IMR-90 (cell line): ENCODE data around the gene TCF4. TPM values are rescaled to one million over a fixed set of nuclear protein-coding genes. Genes with fewer than 3 reads are reported as not detected.

Experiments
- ATAC-seq: fragments of 200-7000 bp; cut with Tn5 transposase; 2 replicates; pipeline ENCODE4 v1.9.1; 2020; ENCODE audit warnings: low read depth, mild to moderate bottlenecking, moderate library complexity
- BruUV-seq: library from RNA; stranded (reverse); fragments of 400-500 nt; replicated peaks from 2 replicates; lab custom pipeline; 2021; lab: Mats Ljungman, UMichigan
- CTCF ChIA-PET: fragments of 300-600 bp; formaldehyde crosslinking; extraction: SDS; loops from one replicate; lab custom pipeline; 2021; ENCODE audit warnings: antibody characterized with exemption; lab: Yijun Ruan, JAX
- POLR2A ChIA-PET: fragments of 300-600 bp; sonication (Branson Sonifier 250); formaldehyde crosslinking; loops from one replicate; lab custom pipeline; 2022; ENCODE audit warnings: antibody characterized with exemption; ENCODE audit not compliant: unreplicated experiment; lab: Charles Lee
- DNase-seq: peaks from one replicate; pipeline ENCODE4 v3.0.0; 2013
- H2AFZ ChIP-seq: replicated peaks from 2 replicates; pipeline ENCODE3; 2013; ENCODE audit warnings: low read length, mild to moderate bottlenecking; ENCODE audit not compliant: poor library complexity
- H2AK5ac ChIP-seq: 2 replicates; pipeline ENCODE4 v1.6.1; 2013; ENCODE audit warnings: low read depth, low read length, inconsistent platforms
- H2AK9ac ChIP-seq: replicated peaks from 2 replicates; pipeline ENCODE3; 2013; ENCODE audit warnings: mild to moderate bottlenecking, low read depth, low read length, moderate library complexity; ENCODE audit not compliant: poor library complexity
- H2BK120ac ChIP-seq: 2 replicates; pipeline ENCODE4 v1.6.1; 2013; ENCODE audit warnings: low read depth, low read length, inconsistent platforms
- H2BK15ac ChIP-seq: 3 replicates; pipeline ENCODE4 v1.6.1; 2013; ENCODE audit warnings: low read depth, low read length, inconsistent platforms
- H2BK20ac ChIP-seq: 2 replicates; pipeline ENCODE4 v1.6.1; 2013; ENCODE audit warnings: low read depth, mild to moderate bottlenecking, inconsistent platforms, low read length, moderate library complexity
- H2BK5ac ChIP-seq: 2 replicates; pipeline ENCODE4 v1.6.1; 2013; ENCODE audit warnings: mild to moderate bottlenecking, low read depth, low read length, inconsistent platforms; ENCODE audit not compliant: poor library complexity, severe bottlenecking
- H3K14ac ChIP-seq: replicated peaks from 2 replicates; pipeline ENCODE4 v1.6.1; 2013; ENCODE audit warnings: low read depth, low read length, inconsistent platforms
- H3K18ac ChIP-seq: 2 replicates; pipeline ENCODE4 v1.6.1; 2013; ENCODE audit warnings: low read depth, low read length, control low read depth
- H3K23ac ChIP-seq: 2 replicates; pipeline ENCODE4 v1.6.1; 2013; ENCODE audit warnings: low read depth, low read length, inconsistent platforms
- H3K27ac ChIP-seq: 2 replicates; pipeline ENCODE4 v1.5.1; 2013; ENCODE audit warnings: mild to moderate bottlenecking, control low read depth, low read length; ENCODE audit not compliant: insufficient read depth
- H3K27me3 ChIP-seq: 2 replicates; pipeline ENCODE4 v1.6.1; 2013; ENCODE audit warnings: low read length; ENCODE audit not compliant: control insufficient read depth, insufficient read depth
- H3K36me3 ChIP-seq: 2 replicates; pipeline ENCODE4 v1.6.1; 2013; ENCODE audit warnings: low read length, mixed read lengths; ENCODE audit not compliant: control insufficient read depth, insufficient read depth
- H3K4ac ChIP-seq: 2 replicates; pipeline ENCODE4 v1.6.1; 2013; ENCODE audit warnings: low read depth, low read length, inconsistent platforms
- H3K4me1 ChIP-seq: 2 replicates; pipeline ENCODE4 v1.6.1; 2013; ENCODE audit warnings: low read length, mixed read lengths; ENCODE audit not compliant: control insufficient read depth, insufficient read depth
- H3K4me2 ChIP-seq: 2 replicates; pipeline ENCODE4 v1.6.1; 2013; ENCODE audit warnings: low read depth, mild to moderate bottlenecking, control low read depth, low read length, moderate library complexity
- H3K4me3 ChIP-seq: 2 replicates; pipeline ENCODE4 v1.5.1; 2013; ENCODE audit warnings: low read depth, mild to moderate bottlenecking, control low read depth, low read length, moderate library complexity; ENCODE audit not compliant: insufficient read depth
- H3K56ac ChIP-seq: 2 replicates; pipeline ENCODE4 v1.6.1; 2013; ENCODE audit warnings: low read length, inconsistent platforms; ENCODE audit not compliant: insufficient read depth; ENCODE audit errors: extremely low read depth
- H3K79me1 ChIP-seq, 2 experiments: 2 replicates each; pipeline ENCODE4 v1.6.1; 2013; ENCODE audit warnings: low read length in 2 of 2, inconsistent platforms in 1 of 2, low read depth in 1 of 2
- H3K9ac ChIP-seq: 2 replicates; pipeline ENCODE4 v1.6.1; 2013; ENCODE audit warnings: low read depth, low read length, control low read depth
- H3K9me1 ChIP-seq: 2 replicates; pipeline ENCODE4 v1.6.1; 2013; ENCODE audit warnings: low read length, inconsistent platforms; ENCODE audit not compliant: insufficient read depth
- H3K9me3 ChIP-seq: 2 replicates; pipeline ENCODE4 v1.6.1; 2013; ENCODE audit warnings: low read length; ENCODE audit not compliant: control insufficient read depth, insufficient read depth
- H4K20me1 ChIP-seq: 2 replicates; pipeline ENCODE4 v1.6.1; 2013; ENCODE audit warnings: low read length, inconsistent platforms; ENCODE audit not compliant: insufficient read depth
- H4K5ac ChIP-seq: 2 replicates; pipeline ENCODE4 v1.6.1; 2013; ENCODE audit warnings: mild to moderate bottlenecking, low read depth, low read length, control low read depth
- H4K8ac ChIP-seq, 2 experiments: 2 replicates each; pipeline ENCODE4 v1.6.1; 2013; ENCODE audit warnings: low read depth in 2 of 2, low read length in 2 of 2, control low read depth in 1 of 2, inconsistent platforms in 1 of 2
- H4K91ac ChIP-seq: 2 replicates; pipeline ENCODE4 v1.6.1; 2013; ENCODE audit warnings: low read depth, low read length, inconsistent platforms; ENCODE audit not compliant: insufficient read depth
- BHLHE40 ChIP-seq: fragments of 150-350 bp; IDR thresholded peaks from 2 replicates; pipeline ENCODE4 v1.6.1; 2016; ENCODE audit warnings: mild to moderate bottlenecking, low read depth, low read length
- CEBPB ChIP-seq: IDR thresholded peaks from 2 replicates; pipeline ENCODE4 v1.6.1; 2012; ENCODE audit warnings: low read depth, low read length, improper control_type of control experiment
- CHD1 ChIP-seq: IDR thresholded peaks from 2 replicates; pipeline ENCODE4 v1.6.1; 2012; ENCODE audit warnings: low read depth, low read length, improper control_type of control experiment
- FOS ChIP-seq: fragments of 150-350 bp; IDR thresholded peaks from 2 replicates; pipeline ENCODE4 v1.6.1; 2016; ENCODE audit warnings: low read depth, low read length
- MAFK ChIP-seq: IDR thresholded peaks from 2 replicates; pipeline ENCODE4 v1.6.1; 2012; ENCODE audit warnings: low read depth, low read length, improper control_type of control experiment
- MAZ ChIP-seq: IDR thresholded peaks from 2 replicates; pipeline ENCODE4 v1.6.1; 2012; ENCODE audit warnings: low read depth, mild to moderate bottlenecking, low read length, improper control_type of control experiment, moderate library complexity, borderline replicate concordance
- MXI1 ChIP-seq: IDR thresholded peaks from 2 replicates; pipeline ENCODE4 v1.6.1; 2012; ENCODE audit warnings: low read depth, mild to moderate bottlenecking, low read length, moderate library complexity, borderline replicate concordance
- NFE2L2 ChIP-seq: fragments of 150-350 bp; IDR thresholded peaks from 2 replicates; pipeline ENCODE4 v1.6.1; 2016; ENCODE audit warnings: low read depth, mild to moderate bottlenecking, low read length
- POLR2A ChIP-seq: IDR thresholded peaks from 2 replicates; pipeline ENCODE4 v1.6.1; 2012; ENCODE audit warnings: mild to moderate bottlenecking, low read depth, low read length
- RAD21 ChIP-seq: IDR thresholded peaks from 2 replicates; pipeline ENCODE4 v1.6.1; 2012; ENCODE audit warnings: low read length, improper control_type of control experiment
- RFX5 ChIP-seq: IDR thresholded peaks from 2 replicates; pipeline ENCODE4 v1.8.0; 2012; ENCODE audit warnings: low read depth, mild to moderate bottlenecking, low read length, moderate library complexity
- SMC3 ChIP-seq: fragments of 150-350 bp; IDR thresholded peaks from 2 replicates; pipeline ENCODE4 v1.6.1; 2016; ENCODE audit warnings: low read depth, mild to moderate bottlenecking, antibody characterized with exemption, low read length, moderate library complexity
- WGBS, 2 experiments: methylation state at CpG; one replicate each; pipeline versions ENCODE4 v1.1.5 to v1.1.7; 2013; ENCODE audit warnings: missing lambda C conversion rate in 2 of 2; ENCODE audit not compliant: insufficient read length in 1 of 2; ENCODE audit errors: extremely low coverage in 2 of 2; 5-methylcytosine and 5-hydroxymethylcytosine counted together
- dilution Hi-C: fragments of 300-500 bp; cut with HindIII; formaldehyde crosslinking; loops from one replicate; pipeline ENCODE4 v1.14.3; 2018; ENCODE audit warnings: low sequenced_read_pairs; ENCODE audit not compliant: unreplicated experiment
- in situ Hi-C: fragments of 300-500 bp; cut with MboI; formaldehyde crosslinking; loops from 3 replicates; pipeline ENCODE4 v1.14.3; 2019; ENCODE audit warnings: low sequenced_read_pairs, inconsistent platforms, mixed read lengths
- intact Hi-C: fragments of 100-400 bp; cut with micrococcal nuclease; formaldehyde crosslinking; loops from 2 replicates; pipeline ENCODE4 v1.10.0; 2022
- polyA plus RNA-seq, 3 experiments: library from polyadenylated mRNA; depleted of rRNA; stranded (reverse); fragments of >200 nt; gene quantifications; 2 replicates each; pipeline ENCODE4 v1.2.3, GENCODE V29; 2012; ENCODE audit warnings: low replicate concordance in 1 of 3
- total RNA-seq: library from RNA; depleted of rRNA; stranded (reverse); fragments of >200 nt; gene quantifications from 2 replicates; pipeline ENCODE4 v1.2.3, GENCODE V29; 2012
- TF ChIP-seq, protein P1 (sequence below): fragments of 150-350 bp; IDR thresholded peaks from 2 replicates; pipeline ENCODE4 v1.6.1; 2016; ENCODE audit warnings: low read depth, mild to moderate bottlenecking, low read length, moderate library complexity, borderline replicate concordance

The TCF4 gene
- total and polyA plus RNA-seq, 2 of the 4 experiments (the other 2 are of a cell fraction): 30.0 to 87.1 TPM

DNA sequence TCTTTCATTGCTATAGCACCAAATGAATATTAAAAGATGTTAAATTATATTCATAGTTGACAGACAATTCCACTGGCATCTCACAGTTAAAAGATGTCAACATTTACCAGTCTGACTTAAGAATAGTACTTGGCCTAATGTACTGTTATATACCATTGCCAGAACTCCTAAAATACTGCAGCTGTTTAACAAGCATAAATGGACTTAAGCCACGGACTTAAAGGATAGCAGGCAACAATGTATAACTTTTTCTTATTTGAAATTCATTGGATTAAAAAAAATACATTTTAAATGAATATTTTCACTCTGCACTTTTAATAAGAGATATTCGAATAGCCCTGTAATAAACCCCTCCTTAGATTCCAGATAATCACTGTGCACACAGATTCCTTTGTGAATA is 3.8 kb downstream of the TCF4 start (continued):
- TF ChIP-seq POLR2A (no peak), FOS (no peak)
- TF ChIP-seq, protein P1, sequence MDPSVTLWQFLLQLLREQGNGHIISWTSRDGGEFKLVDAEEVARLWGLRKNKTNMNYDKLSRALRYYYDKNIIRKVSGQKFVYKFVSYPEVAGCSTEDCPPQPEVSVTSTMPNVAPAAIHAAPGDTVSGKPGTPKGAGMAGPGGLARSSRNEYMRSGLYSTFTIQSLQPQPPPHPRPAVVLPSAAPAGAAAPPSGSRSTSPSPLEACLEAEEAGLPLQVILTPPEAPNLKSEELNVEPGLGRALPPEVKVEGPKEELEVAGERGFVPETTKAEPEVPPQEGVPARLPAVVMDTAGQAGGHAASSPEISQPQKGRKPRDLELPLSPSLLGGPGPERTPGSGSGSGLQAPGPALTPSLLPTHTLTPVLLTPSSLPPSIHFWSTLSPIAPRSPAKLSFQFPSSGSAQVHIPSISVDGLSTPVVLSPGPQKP: no peak

DNA sequence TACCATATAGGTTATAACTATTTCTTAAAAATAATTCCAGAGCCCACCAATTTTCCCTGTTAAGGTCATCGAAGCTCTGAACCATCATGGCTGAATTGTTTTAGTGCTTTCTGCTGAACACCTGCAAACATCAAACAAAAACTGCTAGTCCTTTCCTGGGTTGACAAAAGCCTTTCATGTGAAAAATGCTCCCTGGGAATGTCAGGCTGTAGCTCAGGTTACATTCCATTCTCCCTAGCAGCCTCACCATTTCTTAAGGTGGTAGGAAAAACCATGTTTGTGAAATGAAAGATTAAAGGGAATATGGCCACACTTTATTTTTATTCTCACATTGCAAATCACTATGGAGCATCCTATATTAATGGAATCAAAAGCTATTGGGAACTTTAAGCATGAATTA is 5.7 kb downstream of the TCF4 start:
- no CpG with 5 or more reads among the region's 1 CpG for WGBS, 2 experiments
- Histone ChIP-seq H4K20me1 (no peaks in the 10 kb centered on the region), H2BK15ac (no peak overlapping the region), H3K4ac (no peak overlapping the region), H4K8ac (no peak overlapping the region), H2BK120ac (no peak overlapping the region), H3K27ac (no peak overlapping the region), H2AK5ac (no peak overlapping the region), H3K4me3 (no peak overlapping the region), H3K36me3 (peaks cover 2% of the 10 kb centered on the region; the same call in 1 of the 2 replicates), H3K9ac (no peak overlapping the region), H2AK9ac (no peak overlapping the region), H4K91ac (no peak overlapping the region), H2BK20ac (no peak overlapping the region), H3K79me1 (peaks cover 16 to 51% of the 10 kb centered on the region in 2 experiments; a peak in 3 of 4 replicates), H3K56ac (no peak overlapping the region), H2BK5ac (peak overlapping the region; percentile 2), H3K4me1 (peaks cover 6% of the 10 kb centered on the region; the same call in 1 of the 2 replicates), H3K18ac (no peak overlapping the region), H4K5ac (no peak overlapping the region; the same call in 1 of the 2 replicates), H3K14ac (no peak overlapping the region), H3K9me3 (no peaks in the 10 kb centered on the region), H3K4me2 (peak overlapping the region; percentile 39; the same call in 1 of the 2 replicates), H3K23ac (peak overlapping the region; percentile 76; the same call in 1 of the 2 replicates), H2AFZ (no peak overlapping the region), H3K9me1 (0 out of 2 replicates have a peak, but pooled peaks cover 3% of the 10 kb centered on the region), H3K27me3 (no peaks in the 10 kb centered on the region)
- POLR2A ChIA-PET: no interaction called here
- no peak for DNase-seq
- BruUV-seq: no TSS peak
- dilution Hi-C loops (no loop called here), in situ Hi-C loops (loop anchor here (10.0 kb wide), 1 partner anchor 348 kb away; no protein-coding TSS in a partner anchor), intact Hi-C loops (loop anchor here (10.0 kb wide), 1 partner anchor 652 kb away; no protein-coding TSS in a partner anchor)
- no peak for ATAC-seq
- CTCF ChIA-PET: interaction anchor here (0.6 to 1.1 kb wide), 3 partner anchors 59 to 347 kb away, joined by 3 read pairs; no protein-coding TSS in a partner anchor
- no peak for TF ChIP-seq BHLHE40
- no peak for TF ChIP-seq NFE2L2
- TF ChIP-seq MXI1: no peak
- no peak for TF ChIP-seq CHD1
- TF ChIP-seq, protein P1: no peak
- no peak for TF ChIP-seq CEBPB
- TF ChIP-seq MAFK: no peak
- no peak for TF ChIP-seq MAZ
- TF ChIP-seq SMC3: no peak
- no peak for TF ChIP-seq POLR2A
- TF ChIP-seq FOS: no peak
- TF ChIP-seq RAD21: no peak
- TF ChIP-seq RFX5: no peak
